ENCODE measurements around the gene BMPR1A. TPM values are rescaled to one million over a fixed set of nuclear protein-coding genes. Genes with fewer than 3 reads are reported as not detected.

The BMPR1A gene
- total RNA-seq, 1 experiment from 2014 or later: 63.2 TPM

DNA sequence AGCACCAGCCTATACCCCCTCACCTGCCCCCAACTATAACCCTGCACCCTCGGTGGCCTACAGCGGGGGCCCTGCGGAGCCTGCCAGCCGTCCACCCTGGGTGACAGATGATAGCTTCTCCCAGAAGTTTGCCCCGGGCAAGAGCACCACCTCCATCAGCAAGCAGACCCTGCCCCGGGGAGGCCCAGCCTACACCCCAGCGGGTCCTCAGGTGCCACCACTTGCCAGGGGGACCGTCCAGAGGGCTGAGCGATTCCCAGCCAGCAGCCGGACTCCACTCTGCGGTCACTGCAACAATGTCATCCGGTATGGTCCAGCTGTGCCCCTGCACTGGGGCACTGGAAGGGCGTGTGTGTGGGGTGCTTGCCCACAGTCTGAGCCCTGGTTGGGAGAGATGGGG is 40.0 kb upstream of the BMPR1A start:
- no peaks in the 10 kb centered on the region for H3K9me3 Mint-ChIP-seq (ENCODE audit: unreplicated experiment)
- H3K27me3 Mint-ChIP-seq (ENCODE audit: insufficient read depth, unreplicated experiment): no peaks in the 10 kb centered on the region
- no TSS peak for BruUV-seq (replicated peaks)
- intact Hi-C loops (cut with micrococcal nuclease; ENCODE audit: unreplicated experiment): no loop called here
- Histone ChIP-seq H3K4me3 (ENCODE audit: low read depth, low read length) (no peak overlapping the region), H3K4me1 (0 out of 2 replicates have a peak, but pooled peaks cover 5% of the 10 kb centered on the region), H3K36me3 (ENCODE audit: control insufficient read depth, insufficient read depth, low read length) (no peaks in the 10 kb centered on the region), H3K27me3 (replicated peaks; ENCODE audit: control insufficient read depth, insufficient read depth, low read length) (no peaks in the 10 kb centered on the region), H3K9me3 (no peaks in the 10 kb centered on the region)
- no peak for DNase-seq
- H3K4me3 Mint-ChIP-seq (ENCODE audit: unreplicated experiment): no peak overlapping the region
- no peak overlapping the region for H3K27ac Mint-ChIP-seq (ENCODE audit: unreplicated experiment)
- POLR2A ChIA-PET: interaction anchor here (1.0 kb wide), 1 partner anchor 120 kb away, joined by 3 read pairs; no protein-coding TSS in a partner anchor
- no peaks in the 10 kb centered on the region for H3K36me3 Mint-ChIP-seq (ENCODE audit: insufficient read depth, unreplicated experiment)
- TF ChIP-seq CTCF (IDR thresholded peaks at IDR 0.05; ENCODE audit: insufficient read depth in 1 of 2, low read depth in 1 of 2, low read length in 1 of 2, severe bottlenecking in 1 of 2, unreplicated experiment in 1 of 2): no peak
- H3K4me1 Mint-ChIP-seq (ENCODE audit: low read depth, unreplicated experiment): no peaks in the 10 kb centered on the region
- CTCF ChIA-PET: no interaction called here

DNA sequence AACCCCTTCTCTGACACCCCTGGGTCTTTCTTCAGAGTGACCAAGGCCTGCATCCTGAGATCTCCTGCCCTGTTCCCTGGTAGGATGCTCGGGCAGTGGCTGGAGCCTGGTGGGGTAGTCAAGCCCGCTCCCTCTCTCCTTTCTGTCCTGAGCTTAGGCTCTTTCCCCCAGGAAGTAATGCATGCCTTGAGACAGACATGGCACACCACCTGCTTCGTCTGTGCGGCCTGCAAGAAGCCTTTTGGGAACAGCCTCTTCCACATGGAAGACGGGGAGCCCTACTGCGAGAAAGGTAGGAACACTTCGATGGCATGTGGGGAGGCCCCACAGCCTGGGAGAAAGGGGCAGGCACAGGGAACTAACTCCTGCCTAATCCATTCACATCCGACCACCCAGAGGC is 37.9 kb upstream of the BMPR1A start:
- intact Hi-C loops (cut with micrococcal nuclease; ENCODE audit: unreplicated experiment): no loop called here
- Histone ChIP-seq H3K36me3 (ENCODE audit: control insufficient read depth, insufficient read depth, low read length) (no peaks in the 10 kb centered on the region), H3K9me3 (no peaks in the 10 kb centered on the region), H3K4me3 (ENCODE audit: low read depth, low read length) (no peak overlapping the region), H3K27me3 (replicated peaks; ENCODE audit: control insufficient read depth, insufficient read depth, low read length) (no peaks in the 10 kb centered on the region), H3K4me1 (no peaks in the 10 kb centered on the region)
- ChIA-PET POLR2A (no interaction called here), CTCF (no interaction called here)
- no TSS peak for BruUV-seq (replicated peaks)
- no peaks in the 10 kb centered on the region for H3K27me3 Mint-ChIP-seq (ENCODE audit: insufficient read depth, unreplicated experiment)
- no peak for DNase-seq
- TF ChIP-seq CTCF (IDR thresholded peaks at IDR 0.05; ENCODE audit: insufficient read depth in 1 of 2, low read depth in 1 of 2, low read length in 1 of 2, severe bottlenecking in 1 of 2, unreplicated experiment in 1 of 2): no peak
- no peaks in the 10 kb centered on the region for H3K4me1 Mint-ChIP-seq (ENCODE audit: low read depth, unreplicated experiment)
- no peaks in the 10 kb centered on the region for H3K36me3 Mint-ChIP-seq (ENCODE audit: insufficient read depth, unreplicated experiment)
- H3K27ac Mint-ChIP-seq (ENCODE audit: unreplicated experiment): no peak overlapping the region
- no peaks in the 10 kb centered on the region for H3K9me3 Mint-ChIP-seq (ENCODE audit: unreplicated experiment)
- H3K4me3 Mint-ChIP-seq (ENCODE audit: unreplicated experiment): no peak overlapping the region

DNA sequence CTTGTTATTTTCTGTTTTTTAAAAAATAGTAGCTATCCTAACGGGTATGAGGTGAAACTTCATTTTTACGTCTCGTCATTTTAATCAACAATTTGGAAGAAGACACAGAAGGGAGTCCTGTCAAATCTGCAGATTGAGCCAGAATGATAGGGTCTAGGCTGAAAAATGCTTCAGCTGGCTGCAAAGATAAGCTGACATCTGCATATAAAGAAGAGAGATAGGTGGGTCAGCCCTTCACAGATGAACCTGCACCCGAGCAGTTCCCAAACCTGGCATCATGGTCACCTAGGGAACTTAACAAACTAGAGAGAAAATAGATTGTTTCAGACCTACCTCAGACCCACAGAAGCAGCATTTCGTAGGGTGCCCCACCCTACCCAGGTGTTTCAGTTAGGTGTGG is 35.2 kb upstream of the BMPR1A start:
- ChIA-PET CTCF (no interaction called here), POLR2A (no interaction called here)
- Histone ChIP-seq H3K27me3 (replicated peaks; ENCODE audit: control insufficient read depth, insufficient read depth, low read length) (no peaks in the 10 kb centered on the region), H3K9me3 (no peaks in the 10 kb centered on the region), H3K36me3 (ENCODE audit: control insufficient read depth, insufficient read depth, low read length) (no peaks in the 10 kb centered on the region), H3K4me1 (no peaks in the 10 kb centered on the region), H3K4me3 (ENCODE audit: low read depth, low read length) (no peak overlapping the region)
- H3K4me1 Mint-ChIP-seq (ENCODE audit: low read depth, unreplicated experiment): no peaks in the 10 kb centered on the region
- H3K9me3 Mint-ChIP-seq (ENCODE audit: unreplicated experiment): no peaks in the 10 kb centered on the region
- no peak overlapping the region for H3K4me3 Mint-ChIP-seq (ENCODE audit: unreplicated experiment)
- DNase-seq: no peak
- intact Hi-C loops (cut with micrococcal nuclease; ENCODE audit: unreplicated experiment): no loop called here
- H3K36me3 Mint-ChIP-seq (ENCODE audit: insufficient read depth, unreplicated experiment): no peaks in the 10 kb centered on the region
- H3K27ac Mint-ChIP-seq (ENCODE audit: unreplicated experiment): no peak overlapping the region
- no TSS peak for BruUV-seq (replicated peaks)
- no peaks in the 10 kb centered on the region for H3K27me3 Mint-ChIP-seq (ENCODE audit: insufficient read depth, unreplicated experiment)
- no peak for TF ChIP-seq CTCF (IDR thresholded peaks at IDR 0.05; ENCODE audit: insufficient read depth in 1 of 2, low read depth in 1 of 2, low read length in 1 of 2, severe bottlenecking in 1 of 2, unreplicated experiment in 1 of 2)

Data from Caco-2 (cell line).